PC-9 (cell line): ENCODE measurements around the gene MYL6. TPM values are rescaled to one million over a fixed set of nuclear protein-coding genes. Genes with fewer than 3 reads are reported as not detected.

Experiments
- BruUV-seq: library from RNA; stranded (reverse); fragments of 400-500 nt; replicated peaks from 2 replicates; lab custom pipeline; 2021; lab: Mats Ljungman, UMichigan
- CTCF ChIA-PET: fragments of 300-600 bp; sonication (Branson Sonifier 250); formaldehyde crosslinking; loops from one replicate; lab custom pipeline; 2022; ENCODE audit warnings: antibody characterized with exemption; lab: Charles Lee
- POLR2A ChIA-PET: fragments of 300-600 bp; sonication (Branson Sonifier 250); formaldehyde crosslinking; loops from one replicate; lab custom pipeline; 2022; ENCODE audit warnings: antibody characterized with exemption; ENCODE audit not compliant: unreplicated experiment; lab: Charles Lee
- DNase-seq, 2 experiments: peaks; one replicate each; pipeline versions ENCODE4 v3.0.0 to v3.0.0-alpha.2; 2015 to 2022; ENCODE audit warnings: mixed read lengths in 1 of 2
- H2AFZ ChIP-seq: fragments of 200-600 bp; sonication (generic); 2 replicates; pipeline ENCODE4 v1.8.1; 2017; ENCODE audit warnings: antibody characterized with exemption
- H3F3A ChIP-seq: fragments of 200-600 bp; sonication (generic); 2 replicates; pipeline ENCODE4 v1.8.1; 2017; ENCODE audit warnings: antibody characterized with exemption, mild to moderate bottlenecking, low read depth; ENCODE audit not compliant: insufficient read depth
- H3K27ac ChIP-seq: fragments of 200-600 bp; sonication (generic); 2 replicates; pipeline ENCODE4 v1.6.1; 2016; ENCODE audit warnings: mixed run types
- H3K27me3 ChIP-seq: fragments of 200-600 bp; sonication (generic); 2 replicates; pipeline ENCODE4 v1.6.1; 2016; ENCODE audit warnings: low read depth, mixed run types; ENCODE audit not compliant: insufficient read depth
- H3K36me3 ChIP-seq: fragments of 200-600 bp; sonication (generic); 2 replicates; pipeline ENCODE4 v1.6.1; 2016; ENCODE audit warnings: low read depth, mixed run types
- H3K4me1 ChIP-seq: fragments of 200-600 bp; sonication (generic); replicated peaks from 2 replicates; pipeline ENCODE4 v1.6.1; 2016; ENCODE audit warnings: mixed run types; ENCODE audit not compliant: insufficient read depth
- H3K4me2 ChIP-seq: fragments of 200-600 bp; sonication (generic); 2 replicates; pipeline ENCODE4 v1.6.1; 2017; ENCODE audit warnings: mixed run types
- H3K4me3 ChIP-seq: fragments of 200-600 bp; sonication (generic); 2 replicates; pipeline ENCODE4 v1.6.1; 2016; ENCODE audit warnings: mixed run types
- H3K79me2 ChIP-seq: fragments of 200-600 bp; sonication (generic); 2 replicates; pipeline ENCODE4 v1.6.1; 2017; ENCODE audit warnings: low read depth, mixed run types
- H3K9me2 ChIP-seq: fragments of 200-600 bp; sonication (generic); 2 replicates; pipeline ENCODE4 v1.8.1; 2017; ENCODE audit warnings: mild to moderate bottlenecking; ENCODE audit not compliant: insufficient read depth
- H3K9me3 ChIP-seq: fragments of 200-600 bp; sonication (generic); 2 replicates; pipeline ENCODE4 v1.8.1; 2016; ENCODE audit warnings: low read depth; ENCODE audit not compliant: insufficient read depth
- H4K20me1 ChIP-seq: fragments of 200-600 bp; sonication (generic); 2 replicates; pipeline ENCODE4 v1.8.1; 2017; ENCODE audit not compliant: insufficient read depth
- CTCF ChIP-seq: fragments of 200-600 bp; sonication (generic); conservative IDR thresholded peaks from 2 replicates; pipeline ENCODE4 v1.6.1; 2017; ENCODE audit warnings: mixed run types, antibody characterized with exemption, mild to moderate bottlenecking, moderate library complexity
- EZH2 ChIP-seq: fragments of 200-600 bp; sonication (generic); IDR thresholded peaks from 2 replicates; pipeline ENCODE4 v1.8.0; 2017; ENCODE audit warnings: antibody characterized with exemption, low read depth
- intact Hi-C: fragments of 100-400 bp; cut with micrococcal nuclease; formaldehyde crosslinking; loops from one replicate; pipeline ENCODE4 v1.10.0; 2022; ENCODE audit not compliant: unreplicated experiment
- total RNA-seq: library from RNA; stranded (reverse); gene quantifications from 2 replicates; pipeline ENCODE4 v1.2.3, GENCODE V29; 2021

The MYL6 gene
- total RNA-seq, 1 experiment from 2014 or later = 666 TPM

- no peak for DNase-seq
- H3K79me2 ChIP-seq = peaks cover 6% of the 10 kb centered on the region; the same call in 1 of the 2 replicates
- H3K36me3 ChIP-seq = peaks cover 7% of the 10 kb centered on the region; the same call in 1 of the 2 replicates
- no peak for TF ChIP-seq CTCF
- TF ChIP-seq EZH2 = no peak
- H4K20me1 ChIP-seq = no peaks in the 10 kb centered on the region
- peaks cover 22% of the 10 kb centered on the region for H3F3A ChIP-seq
- H3K9me3 ChIP-seq = no peaks in the 10 kb centered on the region
- POLR2A ChIA-PET = interaction anchor here (0.6 to 1.3 kb wide), 9 partner anchors 16 to 534 kb away, joined by 3 to 13 read pairs (median 4); partner anchors contain the start of genes MYL6, RAB5B, RNF41 and SMARCC2
- peak overlapping the region; percentile 51; the same call in 1 of the 2 replicates for H3K4me3 ChIP-seq
- intact Hi-C loops = no loop called here
- H3K27ac ChIP-seq = peak overlapping the region; percentile 46; the same call in 1 of the 2 replicates
- peak overlapping the region; percentile 50; the same call in 1 of the 2 replicates for H2AFZ ChIP-seq
- H3K4me2 ChIP-seq = peak overlapping the region; percentile 85
- H3K27me3 ChIP-seq = no peaks in the 10 kb centered on the region
- BruUV-seq = TSS peak; percentile 97
- peaks cover 31% of the 10 kb centered on the region for H3K4me1 ChIP-seq
- no peaks in the 10 kb centered on the region for H3K9me2 ChIP-seq
- CTCF ChIA-PET = interaction anchor here (0.5 to 1.3 kb wide), 6 partner anchors 8 to 509 kb away, joined by 3 to 17 read pairs (median 4); partner anchors contain the start of genes RNF41 and SMARCC2
Observed at GRCh38 chr12:56127485-56127887, 30.7 kb upstream of the MYL6 start.

- no peaks in the 10 kb centered on the region for H3K9me3 ChIP-seq
- H3F3A ChIP-seq = peaks cover 22% of the 10 kb centered on the region
- no peaks in the 10 kb centered on the region for H3K9me2 ChIP-seq
- BruUV-seq = TSS peak; percentile 42
- TF ChIP-seq EZH2 = no peak
- no peak for TF ChIP-seq CTCF
- ChIA-PET POLR2A (interaction anchor here (0.6 to 1.3 kb wide), 11 partner anchors 10 to 533 kb away, joined by 3 to 13 read pairs (median 4); partner anchors contain the start of genes MYL6, RAB5B, RNF41 and SMARCC2), CTCF (interaction anchor here (0.5 to 1.3 kb wide), 6 partner anchors 8 to 509 kb away, joined by 3 to 17 read pairs (median 4); partner anchors contain the start of genes RNF41 and SMARCC2)
- peak within 1 kb of the TSS; percentile 46; the same call in 1 of the 2 replicates for H3K27ac ChIP-seq
- no peaks in the 10 kb centered on the region for H4K20me1 ChIP-seq
- peaks cover 6% of the 10 kb centered on the region; the same call in 1 of the 2 replicates for H3K79me2 ChIP-seq
- no peaks in the 10 kb centered on the region for H3K27me3 ChIP-seq
- H2AFZ ChIP-seq = peak within 1 kb of the TSS; percentile 88
- peak; percentile 98 to 99 for DNase-seq
- H3K4me3 ChIP-seq = peak within 1 kb of the TSS; percentile 77
- peaks cover 8% of the 10 kb centered on the region; the same call in 1 of the 2 replicates for H3K36me3 ChIP-seq
- H3K4me1 ChIP-seq = peaks cover 31% of the 10 kb centered on the region
- intact Hi-C loops = loop anchor here (2.0 kb wide), 1 partner anchor 509 kb away; no protein-coding TSS in a partner anchor
- peak within 1 kb of the TSS; percentile 100 for H3K4me2 ChIP-seq
Observed at GRCh38 chr12:56127888-56128669, 30.1 kb upstream of the MYL6 start, which contains the start of gene ESYT1. Gene ESYT1, plus strand, starts transcription at chr12:56128267. Its CDS starts 53 bp downstream, at chr12:56128320.

GRCh38 chr12:56128670-56129205, 29.4 kb upstream of the MYL6 start:
- BruUV-seq = no TSS peak
- no peak overlapping the region for H3K27ac ChIP-seq
- H3K4me3 ChIP-seq = peak overlapping the region; percentile 77
- intact Hi-C loops = loop anchor here (2.0 kb wide), 1 partner anchor 508 kb away; no protein-coding TSS in a partner anchor
- peaks cover 31% of the 10 kb centered on the region for H3K4me1 ChIP-seq
- peaks cover 6% of the 10 kb centered on the region; the same call in 1 of the 2 replicates for H3K79me2 ChIP-seq
- POLR2A ChIA-PET = interaction anchor here (0.6 to 1.3 kb wide), 4 partner anchors 11 to 30 kb away, joined by 3 to 13 read pairs (median 4); partner anchors contain the start of genes MYL6 and ZC3H10
- H3K27me3 ChIP-seq = no peaks in the 10 kb centered on the region
- H2AFZ ChIP-seq = peak overlapping the region; percentile 88
- H3F3A ChIP-seq = peaks cover 22% of the 10 kb centered on the region
- no peaks in the 10 kb centered on the region for H3K9me2 ChIP-seq
- CTCF ChIA-PET = interaction anchor here (1.3 kb wide), 1 partner anchor 9 kb away, joined by 7 read pairs; no protein-coding TSS in a partner anchor
- TF ChIP-seq EZH2 = no peak
- no peak for TF ChIP-seq CTCF
- H3K4me2 ChIP-seq = peak overlapping the region; percentile 100
- H3K36me3 ChIP-seq = peaks cover 8% of the 10 kb centered on the region; the same call in 1 of the 2 replicates
- no peaks in the 10 kb centered on the region for H4K20me1 ChIP-seq
- DNase-seq = peak in 1 of 2 experiments; percentile 13
- H3K9me3 ChIP-seq = no peaks in the 10 kb centered on the region
